ENCODE results near the gene LIFR.

The LIFR gene

DNA sequence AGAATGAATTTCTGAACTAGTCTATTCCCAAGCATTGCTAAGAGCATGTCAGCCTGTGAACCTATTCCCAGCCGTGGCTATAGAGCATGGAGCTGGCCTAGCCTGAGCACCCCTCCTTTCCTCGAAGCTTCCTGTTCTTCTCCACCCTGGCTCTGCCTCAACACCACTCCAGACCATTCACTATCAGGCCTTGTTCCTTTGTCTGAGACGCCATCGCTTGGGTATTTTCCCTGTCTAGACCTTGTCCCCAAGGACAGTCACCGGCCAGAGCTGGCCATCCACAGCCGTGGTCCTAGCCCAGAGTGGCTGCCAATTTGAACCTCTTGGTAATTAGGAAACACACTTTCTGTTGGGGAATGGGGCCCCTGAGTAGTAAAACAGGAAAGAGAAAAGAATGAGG is 105.8 kb downstream of the LIFR start:
- H3K4me3 ChIP-seq (ENCODE audit: low read length), result no peak overlapping the region
- TF ChIP-seq, protein P1, sequence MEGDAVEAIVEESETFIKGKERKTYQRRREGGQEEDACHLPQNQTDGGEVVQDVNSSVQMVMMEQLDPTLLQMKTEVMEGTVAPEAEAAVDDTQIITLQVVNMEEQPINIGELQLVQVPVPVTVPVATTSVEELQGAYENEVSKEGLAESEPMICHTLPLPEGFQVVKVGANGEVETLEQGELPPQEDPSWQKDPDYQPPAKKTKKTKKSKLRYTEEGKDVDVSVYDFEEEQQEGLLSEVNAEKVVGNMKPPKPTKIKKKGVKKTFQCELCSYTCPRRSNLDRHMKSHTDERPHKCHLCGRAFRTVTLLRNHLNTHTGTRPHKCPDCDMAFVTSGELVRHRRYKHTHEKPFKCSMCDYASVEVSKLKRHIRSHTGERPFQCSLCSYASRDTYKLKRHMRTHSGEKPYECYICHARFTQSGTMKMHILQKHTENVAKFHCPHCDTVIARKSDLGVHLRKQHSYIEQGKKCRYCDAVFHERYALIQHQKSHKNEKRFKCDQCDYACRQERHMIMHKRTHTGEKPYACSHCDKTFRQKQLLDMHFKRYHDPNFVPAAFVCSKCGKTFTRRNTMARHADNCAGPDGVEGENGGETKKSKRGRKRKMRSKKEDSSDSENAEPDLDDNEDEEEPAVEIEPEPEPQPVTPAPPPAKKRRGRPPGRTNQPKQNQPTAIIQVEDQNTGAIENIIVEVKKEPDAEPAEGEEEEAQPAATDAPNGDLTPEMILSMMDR (conservative IDR thresholded peaks at IDR 0.05; ENCODE audit: low read length), result no peak
- DNase-seq (ENCODE audit: low read depth), result no peak

DNA sequence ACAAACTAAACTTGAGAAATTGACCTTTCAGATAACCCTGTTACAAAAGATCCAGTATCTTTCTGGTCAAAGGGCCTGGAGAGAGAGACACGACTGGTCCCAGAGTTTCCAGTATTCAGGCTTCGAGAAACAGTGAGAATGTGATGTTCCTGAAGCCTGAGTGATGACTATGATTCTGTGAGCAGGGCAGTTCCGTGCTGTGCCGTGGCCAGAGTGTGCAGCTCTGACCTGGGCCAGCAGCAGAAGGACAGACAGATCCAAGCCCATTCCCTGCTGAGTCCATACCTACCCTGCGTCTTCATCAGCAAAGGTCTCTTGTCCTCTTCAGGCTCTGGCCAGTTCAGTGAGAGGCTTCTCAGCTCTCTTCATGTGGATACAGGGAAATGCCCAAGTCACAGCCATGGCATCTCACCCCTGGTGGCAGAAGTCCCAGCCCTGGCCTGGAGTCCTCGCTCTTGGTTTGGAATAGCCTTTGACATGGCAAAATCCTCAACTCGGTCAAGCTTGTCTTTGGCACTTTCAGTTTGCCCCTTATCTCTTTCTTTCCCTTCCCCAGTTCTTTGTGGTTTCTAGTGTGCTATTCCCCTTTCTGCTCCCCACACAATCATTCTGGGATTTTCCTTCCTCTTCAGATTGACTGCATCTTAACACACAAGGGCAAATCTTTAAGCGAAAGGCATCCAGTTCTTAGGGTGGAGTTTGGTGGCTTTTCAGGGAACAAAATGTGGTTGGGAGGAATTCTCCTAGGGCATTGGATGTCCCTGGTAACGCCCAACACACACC is 107.7 kb downstream of the LIFR start:
- TF ChIP-seq, protein P1 (conservative IDR thresholded peaks at IDR 0.05; ENCODE audit: low read length), result no peak
- DNase-seq (ENCODE audit: low read depth), result no peak
- H3K4me3 ChIP-seq (ENCODE audit: low read length), result no peak overlapping the region

DNA sequence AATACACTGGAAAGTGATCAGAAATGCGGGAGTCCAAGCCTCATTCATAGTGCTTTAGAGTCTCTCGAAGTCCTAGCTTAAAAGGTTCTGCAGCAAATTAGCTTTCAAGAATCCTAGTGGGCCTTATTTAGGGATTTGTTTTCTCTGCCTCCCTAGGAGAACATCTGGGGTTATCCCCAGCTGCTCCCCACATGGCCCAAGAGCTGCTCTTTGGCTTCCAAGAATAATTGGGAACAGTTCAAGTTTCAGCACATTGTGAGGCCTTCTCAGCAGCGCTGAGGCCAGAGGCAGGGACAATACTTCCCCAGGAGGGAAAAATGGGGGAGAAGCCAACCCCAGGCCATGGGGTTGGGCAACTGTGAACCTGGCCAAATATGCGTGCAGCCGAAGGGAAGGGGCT is 108.7 kb downstream of the LIFR start:
- TF ChIP-seq, protein P1 (conservative IDR thresholded peaks at IDR 0.05; ENCODE audit: low read length), result no peak
- no peak overlapping the region for H3K4me3 ChIP-seq (ENCODE audit: low read length)
- peak; percentile 88 for DNase-seq (ENCODE audit: low read depth)

DNA sequence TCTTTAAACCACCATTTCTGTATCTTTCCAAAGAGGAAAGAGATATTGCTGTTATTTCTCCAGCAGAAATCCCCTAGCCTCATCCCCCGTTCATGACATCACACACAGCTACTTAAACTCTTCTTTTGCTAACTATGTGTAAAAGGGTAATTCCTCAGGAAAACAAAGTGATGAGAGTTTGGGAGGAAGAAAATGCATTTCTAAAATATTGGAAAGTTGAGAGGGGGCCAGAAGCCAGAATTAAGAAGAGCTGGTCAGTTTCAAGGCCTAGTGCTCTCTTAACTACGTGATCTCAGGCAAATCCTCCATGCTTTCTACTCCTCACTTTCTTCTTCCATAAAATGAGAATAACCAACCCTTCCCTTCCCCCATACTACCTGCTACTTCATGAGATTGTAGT is 109.4 kb downstream of the LIFR start:
- TF ChIP-seq, protein P1 (conservative IDR thresholded peaks at IDR 0.05; ENCODE audit: low read length), result no peak
- DNase-seq (ENCODE audit: low read depth), result no peak
- no peak overlapping the region for H3K4me3 ChIP-seq (ENCODE audit: low read length)

DNA sequence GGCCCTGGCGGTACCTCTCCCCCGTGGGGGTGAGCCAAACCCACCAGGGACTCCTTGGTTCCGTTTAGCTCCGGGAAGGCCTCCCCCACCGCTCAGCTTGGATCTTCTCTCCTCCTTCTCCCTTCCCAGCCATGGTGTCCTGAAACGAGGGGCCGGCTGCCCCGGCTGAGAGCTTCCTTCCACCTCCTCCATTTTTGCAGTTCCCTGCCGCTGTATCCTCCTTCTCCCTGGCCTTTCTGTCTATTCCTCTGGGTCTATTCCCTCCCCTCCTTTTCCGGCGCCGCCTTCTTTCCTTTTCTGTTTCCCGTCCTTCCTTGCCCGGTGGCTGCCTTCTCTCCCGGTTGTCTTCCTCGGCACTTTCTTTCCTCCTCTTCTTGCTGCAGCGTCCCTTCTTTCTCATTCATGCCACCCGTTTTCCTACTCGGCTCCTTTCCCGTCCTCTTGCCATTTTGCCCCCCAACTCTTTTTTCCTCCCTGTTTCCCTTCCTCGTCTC is 110.4 kb downstream of the LIFR start:
- H3K4me3 ChIP-seq (ENCODE audit: low read length), result peak overlapping the region; percentile 12; the same call in 1 of the 2 replicates
- no peak for DNase-seq (ENCODE audit: low read depth)
- TF ChIP-seq, protein P1 (conservative IDR thresholded peaks at IDR 0.05; ENCODE audit: low read length), result no peak

DNA sequence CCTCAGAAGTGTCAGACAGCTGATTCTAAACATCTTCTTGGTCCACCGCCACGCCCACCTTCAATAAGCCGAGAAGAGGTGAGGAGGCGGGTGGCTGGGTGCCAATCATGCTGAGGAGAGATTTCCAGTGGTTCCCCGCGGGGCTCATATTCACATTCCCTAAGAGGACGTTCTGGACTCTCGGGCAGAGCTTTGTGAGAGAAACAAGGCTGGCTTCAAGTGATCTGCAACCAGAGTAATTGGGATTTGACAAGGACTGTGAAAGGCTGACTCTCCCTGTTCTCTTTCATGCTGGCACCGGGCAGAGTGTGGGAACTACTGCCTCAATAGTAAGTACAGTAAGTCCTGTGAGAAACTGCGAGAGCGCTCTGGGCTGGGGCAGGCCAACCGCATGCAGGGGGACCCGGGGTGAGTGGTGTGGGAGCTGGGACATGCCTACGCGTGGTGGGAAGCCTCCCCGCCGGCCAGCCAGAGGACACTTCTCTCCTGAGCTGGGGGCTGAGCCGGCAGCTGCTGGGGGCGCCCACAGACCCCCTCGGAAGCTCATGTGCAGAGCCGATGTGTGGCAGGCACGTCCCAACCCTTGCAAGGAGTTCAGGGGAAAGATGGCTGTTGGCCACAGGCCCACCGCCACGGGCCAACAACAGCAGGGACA is 110.9 kb downstream of the LIFR start:
- peak overlapping the region; percentile 12; the same call in 1 of the 2 replicates for H3K4me3 ChIP-seq (ENCODE audit: low read length)
- no peak for DNase-seq (ENCODE audit: low read depth)
- TF ChIP-seq, protein P1 (conservative IDR thresholded peaks at IDR 0.05; ENCODE audit: low read length), result no peak

DNA sequence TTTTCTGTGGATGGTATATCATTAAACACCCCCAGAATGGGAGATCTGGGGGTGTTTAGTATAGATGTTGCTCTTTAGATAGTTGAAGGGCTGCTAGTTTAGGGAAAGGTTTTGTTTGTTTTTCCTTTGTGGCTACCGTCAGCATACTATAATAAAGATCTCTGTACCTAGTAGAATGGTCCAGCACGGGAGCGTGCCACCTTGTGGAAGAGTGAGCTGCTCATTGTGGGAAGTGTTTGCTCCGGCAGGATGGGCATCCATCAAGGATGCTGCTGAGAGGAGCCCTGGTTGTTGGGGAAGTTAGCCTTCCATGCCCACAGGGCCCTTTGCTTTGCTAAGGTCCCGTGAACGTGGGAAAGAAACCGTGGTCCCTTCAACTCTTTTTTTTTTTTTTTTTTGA is 113.1 kb downstream of the LIFR start:
- DNase-seq (ENCODE audit: low read depth), result no peak
- no peak overlapping the region for H3K4me3 ChIP-seq (ENCODE audit: low read length)
- TF ChIP-seq, protein P1 (conservative IDR thresholded peaks at IDR 0.05; ENCODE audit: low read length), result no peak

All from AG10803 (cell line).